Measurements from ENCODE around the gene ZNF335. TPM values are rescaled to one million over a fixed set of nuclear protein-coding genes. Genes with fewer than 3 reads are reported as not detected.
A peak's percentile ranks its signal among the peaks of the same experiment; 100 is the strongest.

The ZNF335 gene
- total RNA-seq, 1 donor from 2014 or later = 14.2 TPM

GRCh38 chr20:46014517-46015396, 42.8 kb upstream of the ZNF335 start:
- no peak overlapping the region for H3K4me3 Mint-ChIP-seq (ENCODE audit: unreplicated experiment)
- H3K36me3 Mint-ChIP-seq (ENCODE audit: low read depth) = no peaks in the 10 kb centered on the region
- no peak overlapping the region for H3K27ac Mint-ChIP-seq (ENCODE audit: unreplicated experiment)
- H3K9me3 Mint-ChIP-seq (ENCODE audit: low read depth) = no peaks in the 10 kb centered on the region
- H3K4me1 Mint-ChIP-seq (ENCODE audit: low read depth) = no peaks in the 10 kb centered on the region
- TF ChIP-seq CTCF (IDR thresholded peaks at IDR 0.05) = no peak
- peaks cover 54% of the 10 kb centered on the region for H3K27me3 Mint-ChIP-seq (ENCODE audit: low read depth)
- no peak for DNase-seq (ENCODE audit: low spot score)

GRCh38 chr20:46013829-46014516, 42.0 kb upstream of the ZNF335 start:
- H3K27ac Mint-ChIP-seq (ENCODE audit: unreplicated experiment) = no peak overlapping the region
- H3K4me3 Mint-ChIP-seq (ENCODE audit: unreplicated experiment) = no peak overlapping the region
- H3K9me3 Mint-ChIP-seq (ENCODE audit: low read depth) = no peaks in the 10 kb centered on the region
- no peaks in the 10 kb centered on the region for H3K36me3 Mint-ChIP-seq (ENCODE audit: low read depth)
- no peaks in the 10 kb centered on the region for H3K4me1 Mint-ChIP-seq (ENCODE audit: low read depth)
- no peak for DNase-seq (ENCODE audit: low spot score)
- H3K27me3 Mint-ChIP-seq (ENCODE audit: low read depth) = peaks cover 59% of the 10 kb centered on the region
- TF ChIP-seq CTCF (IDR thresholded peaks at IDR 0.05) = peak; percentile 91

GRCh38 chr20:46013322-46013828, 41.4 kb upstream of the ZNF335 start:
- DNase-seq (ENCODE audit: low spot score) = no peak
- H3K27me3 Mint-ChIP-seq (ENCODE audit: low read depth) = peaks cover 57% of the 10 kb centered on the region
- no peaks in the 10 kb centered on the region for H3K9me3 Mint-ChIP-seq (ENCODE audit: low read depth)
- H3K27ac Mint-ChIP-seq (ENCODE audit: unreplicated experiment) = no peak overlapping the region
- H3K4me1 Mint-ChIP-seq (ENCODE audit: low read depth) = no peaks in the 10 kb centered on the region
- no peak overlapping the region for H3K4me3 Mint-ChIP-seq (ENCODE audit: unreplicated experiment)
- TF ChIP-seq CTCF (IDR thresholded peaks at IDR 0.05) = no peak
- H3K36me3 Mint-ChIP-seq (ENCODE audit: low read depth) = no peaks in the 10 kb centered on the region

GRCh38 chr20:46012921-46013320, 40.9 kb upstream of the ZNF335 start:
- no peaks in the 10 kb centered on the region for H3K9me3 Mint-ChIP-seq (ENCODE audit: low read depth)
- H3K36me3 Mint-ChIP-seq (ENCODE audit: low read depth) = no peaks in the 10 kb centered on the region
- peaks cover 3% of the 10 kb centered on the region for H3K4me1 Mint-ChIP-seq (ENCODE audit: low read depth)
- TF ChIP-seq CTCF (IDR thresholded peaks at IDR 0.05) = no peak
- no peak overlapping the region for H3K4me3 Mint-ChIP-seq (ENCODE audit: unreplicated experiment)
- DNase-seq (ENCODE audit: low spot score) = no peak
- peaks cover 56% of the 10 kb centered on the region for H3K27me3 Mint-ChIP-seq (ENCODE audit: low read depth)
- no peak overlapping the region for H3K27ac Mint-ChIP-seq (ENCODE audit: unreplicated experiment)

Data from chondrocyte (in vitro differentiated cells).